Stimulated activated naive CD8-positive, alpha-beta T cell treated with anti-CD3 and anti-CD28 coated beads, Interleukin-15, amount 100 ng/mL, for 72 hours (primary cell): ENCODE data around the gene NR2F1-AS1.

Source experiments
- ATAC-seq: fragments of 150-1000 bp; cut with Tn5 transposase; 2 replicates; pipeline ENCODE4 v1.10.0; 2021; ENCODE audit warnings: mild to moderate bottlenecking, moderate library complexity
- DNase-seq, 2 donors: peaks; one replicate each; pipeline ENCODE4 v3.0.0; 2021 to 2022
- H3K27ac Mint-ChIP-seq, 2 donors: one replicate each; pipeline ENCODE4 v1.8.0; 2022; ENCODE audit warnings: mild to moderate bottlenecking in 2 of 2, mixed read lengths in 2 of 2, moderate library complexity in 2 of 2
- H3K27me3 Mint-ChIP-seq: one replicate; pipeline ENCODE4 v1.8.0; 2022; ENCODE audit warnings: mixed read lengths
- H3K4me1 Mint-ChIP-seq: one replicate; pipeline ENCODE4 v1.8.0; 2022; ENCODE audit warnings: mild to moderate bottlenecking, mixed read lengths
- H3K4me3 Mint-ChIP-seq, 2 donors: one replicate each; pipeline ENCODE4 v1.8.0; 2022; ENCODE audit warnings: mild to moderate bottlenecking in 2 of 2, mixed read lengths in 2 of 2, moderate library complexity in 1 of 2
- H3K9me3 Mint-ChIP-seq, 2 donors: one replicate each; pipeline ENCODE4 v1.8.0; 2022; ENCODE audit warnings: mixed read lengths in 2 of 2

The NR2F1-AS1 gene

GRCh38 chr5:93580927-93581445 is at the start of gene NR2F1-AS1:
NR2F1-AS1 (minus strand) TSS chr5:93581219.
- Mint-ChIP-seq H3K27ac (no peak within 1 kb of the TSS), H3K27me3 (peaks cover 8% of the 10 kb centered on the region), H3K4me3 (no peak within 1 kb of the TSS), H3K4me1 (peaks cover 42% of the 10 kb centered on the region), H3K9me3 (no peaks in the 10 kb centered on the region)
- ATAC-seq (peak; percentile 40), DNase-seq (no peak)

GRCh38 chr5:93626801-93627200 is 45.8 kb upstream of the NR2F1-AS1 start:
- Mint-ChIP-seq H3K9me3 (peaks cover 0 to 4% of the 10 kb centered on the region in 2 donors), H3K4me1 (peaks cover 13% of the 10 kb centered on the region), H3K4me3 (no peak overlapping the region), H3K27me3 (no peaks in the 10 kb centered on the region), H3K27ac (no peak overlapping the region)
- DNase-seq: no peak
- no peak for ATAC-seq

GRCh38 chr5:93623153-93623552 is 42.1 kb upstream of the NR2F1-AS1 start:
- peaks cover 27% of the 10 kb centered on the region for H3K4me1 Mint-ChIP-seq
- H3K4me3 Mint-ChIP-seq: no peak overlapping the region
- DNase-seq (no peak), ATAC-seq (no peak)
- H3K27me3 Mint-ChIP-seq: peaks cover 9% of the 10 kb centered on the region
- H3K27ac Mint-ChIP-seq: peak overlapping the region in 1 of 2 donors; percentile 77
- peaks cover 0 to 4% of the 10 kb centered on the region in 2 donors for H3K9me3 Mint-ChIP-seq

GRCh38 chr5:93622240-93622885 is 41.3 kb upstream of the NR2F1-AS1 start:
- Mint-ChIP-seq H3K27me3 (peaks cover 9% of the 10 kb centered on the region), H3K9me3 (peaks cover 0 to 4% of the 10 kb centered on the region in 2 donors), H3K27ac (peak overlapping the region in 1 of 2 donors; percentile 7), H3K4me3 (peak overlapping the region in 1 of 2 donors; percentile 99), H3K4me1 (peaks cover 27% of the 10 kb centered on the region)
- DNase-seq (no peak), ATAC-seq (peak; percentile 57)

- H3K4me3 Mint-ChIP-seq: peak overlapping the region; percentile 98 to 99
- ATAC-seq: no peak
- DNase-seq: peak in 1 of 2 donors; percentile 23
- H3K27ac Mint-ChIP-seq: peak overlapping the region in 1 of 2 donors; percentile 52
- H3K4me1 Mint-ChIP-seq: peaks cover 27% of the 10 kb centered on the region
- no peaks in the 10 kb centered on the region for H3K9me3 Mint-ChIP-seq
- H3K27me3 Mint-ChIP-seq: peaks cover 13% of the 10 kb centered on the region
Observed at GRCh38 chr5:93621327-93621798, 40.3 kb upstream of the NR2F1-AS1 start.

- Mint-ChIP-seq H3K27ac (peak overlapping the region; percentile 68 to 96), H3K4me3 (peak overlapping the region; percentile 98 to 99), H3K9me3 (no peaks in the 10 kb centered on the region), H3K27me3 (peaks cover 15% of the 10 kb centered on the region), H3K4me1 (peaks cover 27% of the 10 kb centered on the region)
- ATAC-seq: peak; percentile 95
- DNase-seq: peak; percentile 61 to 70
Observed at GRCh38 chr5:93620487-93621326, 39.7 kb upstream of the NR2F1-AS1 start.

GRCh38 chr5:93616538-93617174 is 35.6 kb upstream of the NR2F1-AS1 start:
- ATAC-seq (no peak), DNase-seq (no peak)
- Mint-ChIP-seq H3K27ac (no peak overlapping the region), H3K4me3 (no peak overlapping the region), H3K4me1 (peaks cover 22% of the 10 kb centered on the region), H3K9me3 (no peaks in the 10 kb centered on the region), H3K27me3 (peaks cover 47% of the 10 kb centered on the region)

- Mint-ChIP-seq H3K27me3 (peaks cover 76% of the 10 kb centered on the region), H3K4me3 (no peak overlapping the region), H3K4me1 (peaks cover 18% of the 10 kb centered on the region), H3K27ac (no peak overlapping the region), H3K9me3 (no peaks in the 10 kb centered on the region)
- no peak for ATAC-seq
- no peak for DNase-seq
Observed at GRCh38 chr5:93612855-93613243, 31.8 kb upstream of the NR2F1-AS1 start.

GRCh38 chr5:93611976-93612854 is 31.2 kb upstream of the NR2F1-AS1 start:
- ATAC-seq: peak; percentile 15
- H3K4me3 Mint-ChIP-seq: peak overlapping the region in 1 of 2 donors; percentile 14

GRCh38 chr5:93611273-93611975 is 30.4 kb upstream of the NR2F1-AS1 start:
- Mint-ChIP-seq H3K27me3 (peaks cover 81% of the 10 kb centered on the region), H3K9me3 (no peaks in the 10 kb centered on the region), H3K27ac (peak overlapping the region in 1 of 2 donors; percentile 85), H3K4me1 (peaks cover 18% of the 10 kb centered on the region), H3K4me3 (peak overlapping the region in 1 of 2 donors; percentile 4)
- ATAC-seq (no peak), DNase-seq (no peak)

More at GRCh38 chr5:93611976-93612854, 31.2 kb upstream of the NR2F1-AS1 start:
- H3K4me1 Mint-ChIP-seq: peaks cover 18% of the 10 kb centered on the region
- H3K27me3 Mint-ChIP-seq: peaks cover 83% of the 10 kb centered on the region
- H3K27ac Mint-ChIP-seq: peak overlapping the region in 1 of 2 donors; percentile 57
- no peaks in the 10 kb centered on the region for H3K9me3 Mint-ChIP-seq
- no peak for DNase-seq

- H3K27me3 Mint-ChIP-seq: peaks cover 79% of the 10 kb centered on the region
- H3K4me1 Mint-ChIP-seq: peaks cover 18% of the 10 kb centered on the region
- no peaks in the 10 kb centered on the region for H3K9me3 Mint-ChIP-seq
- H3K27ac Mint-ChIP-seq: no peak overlapping the region
- no peak for ATAC-seq
- no peak overlapping the region for H3K4me3 Mint-ChIP-seq
- no peak for DNase-seq
Observed at GRCh38 chr5:93610581-93611272, 29.7 kb upstream of the NR2F1-AS1 start.

- Mint-ChIP-seq H3K4me1 (peaks cover 20% of the 10 kb centered on the region), H3K27ac (no peak overlapping the region)
- no peak for ATAC-seq
Observed at GRCh38 chr5:93609762-93610161, 28.7 kb upstream of the NR2F1-AS1 start.

GRCh38 chr5:93608855-93609254 is 27.8 kb upstream of the NR2F1-AS1 start:
- Mint-ChIP-seq H3K4me3 (no peak overlapping the region), H3K4me1 (peaks cover 26% of the 10 kb centered on the region), H3K27me3 (peaks cover 69% of the 10 kb centered on the region), H3K27ac (no peak overlapping the region), H3K9me3 (no peaks in the 10 kb centered on the region)
- DNase-seq (no peak), ATAC-seq (no peak)

More at GRCh38 chr5:93609762-93610161, 28.7 kb upstream of the NR2F1-AS1 start:
- no peak for DNase-seq
- H3K27me3 Mint-ChIP-seq: peaks cover 78% of the 10 kb centered on the region
- no peaks in the 10 kb centered on the region for H3K9me3 Mint-ChIP-seq
- no peak overlapping the region for H3K4me3 Mint-ChIP-seq
